HL-60 (cell line): ENCODE data around the gene TNFSF15.

Experiments
- DNase-seq, 2 experiments: peaks; one replicate each; pipeline ENCODE4 v3.0.0-alpha.2; 2010 to 2020; ENCODE audit warnings: low read depth in 1 of 2, low spot score in 1 of 2
- H3K27ac ChIP-seq: fragments of 250-450 bp; sonication (Bioruptor Pico); replicated peaks from 2 replicates; pipeline ENCODE4 v1.5.1; 2020; ENCODE audit warnings: mild to moderate bottlenecking, moderate library complexity
- H3K27me3 ChIP-seq: fragments of 250-450 bp; sonication (Bioruptor Pico); 2 replicates; pipeline ENCODE4 v1.5.1; 2021; ENCODE audit warnings: mild to moderate bottlenecking, moderate library complexity; ENCODE audit not compliant: insufficient read depth, poor library complexity, severe bottlenecking
- H3K4me3 ChIP-seq: replicated peaks from 2 replicates; pipeline ENCODE4 v1.5.1; 2011; ENCODE audit warnings: mild to moderate bottlenecking, control low read depth, low read length; ENCODE audit not compliant: insufficient read depth
- CTCF ChIP-seq: IDR thresholded peaks from one replicate; pipeline ENCODE4 v1.5.1; 2011; ENCODE audit warnings: low read length, control low read depth, inconsistent platforms; ENCODE audit not compliant: insufficient read depth
- GABPA ChIP-seq: IDR thresholded peaks from 2 replicates; pipeline ENCODE4 v1.6.1; 2012; ENCODE audit warnings: low read depth
- POLR2AphosphoS5 ChIP-seq: IDR thresholded peaks from 2 replicates; pipeline ENCODE4 v1.6.1; 2012; ENCODE audit warnings: low read depth
- REST ChIP-seq: IDR thresholded peaks from 2 replicates; pipeline ENCODE4 v1.6.1; 2012; ENCODE audit warnings: low read depth; ENCODE audit not compliant: insufficient replicate concordance
- SPI1 ChIP-seq: IDR thresholded peaks from 2 replicates; pipeline ENCODE4 v1.6.1; 2012; ENCODE audit warnings: low read depth, mild to moderate bottlenecking, borderline replicate concordance

Gene TNFSF15

GRCh38 chr9:114811966-114812636, 6.3 kb upstream of the TNFSF15 start:
- Histone ChIP-seq H3K27me3 (peaks cover 6% of the 10 kb centered on the region), H3K4me3 (no peak overlapping the region), H3K27ac (no peak overlapping the region)
- no peak for DNase-seq
- TF ChIP-seq REST: no peak
- TF ChIP-seq GABPA: no peak
- TF ChIP-seq POLR2AphosphoS5: no peak
- TF ChIP-seq CTCF: no peak
- no peak for TF ChIP-seq SPI1

- no peak for DNase-seq
- no peak overlapping the region for H3K27ac ChIP-seq
- H3K4me3 ChIP-seq: no peak overlapping the region
- no peak for TF ChIP-seq GABPA
- H3K27me3 ChIP-seq: peaks cover 6% of the 10 kb centered on the region
Measured at GRCh38 chr9:114811301-114811700, 5.5 kb upstream of the TNFSF15 start.

GRCh38 chr9:114810614-114811013, 4.8 kb upstream of the TNFSF15 start:
- DNase-seq: no peak
- Histone ChIP-seq H3K4me3 (no peak overlapping the region), H3K27me3 (peaks cover 6% of the 10 kb centered on the region), H3K27ac (no peak overlapping the region)
- TF ChIP-seq POLR2AphosphoS5 (no peak), GABPA (no peak), SPI1 (no peak), CTCF (no peak), REST (no peak)

- Histone ChIP-seq H3K27ac (no peak overlapping the region), H3K4me3 (no peak overlapping the region), H3K27me3 (no peaks in the 10 kb centered on the region)
- no peak for DNase-seq
- no peak for TF ChIP-seq POLR2AphosphoS5
- TF ChIP-seq REST: no peak
- no peak for TF ChIP-seq SPI1
- no peak for TF ChIP-seq GABPA
- TF ChIP-seq CTCF: no peak
Measured at GRCh38 chr9:114806526-114806900, 674 bp upstream of the TNFSF15 start.
